PC-9 (cell line): Measurements from ENCODE around the gene COL24A1. TPM values are rescaled to one million over a fixed set of nuclear protein-coding genes. Genes with fewer than 3 reads are reported as not detected.
A peak's percentile ranks its signal among the peaks of the same experiment; 100 is the strongest.

Source experiments
- BruUV-seq: library from RNA; stranded (reverse); fragments of 400-500 nt; replicated peaks from 2 replicates; lab custom pipeline; 2021; lab: Mats Ljungman, UMichigan
- CTCF ChIA-PET: fragments of 300-600 bp; sonication (Branson Sonifier 250); formaldehyde crosslinking; loops from one replicate; lab custom pipeline; 2022; ENCODE audit warnings: antibody characterized with exemption; lab: Charles Lee
- POLR2A ChIA-PET: fragments of 300-600 bp; sonication (Branson Sonifier 250); formaldehyde crosslinking; loops from one replicate; lab custom pipeline; 2022; ENCODE audit warnings: antibody characterized with exemption; ENCODE audit not compliant: unreplicated experiment; lab: Charles Lee
- DNase-seq, 2 experiments: peaks; one replicate each; pipeline versions ENCODE4 v3.0.0 to v3.0.0-alpha.2; 2015 to 2022; ENCODE audit warnings: mixed read lengths in 1 of 2
- H2AFZ ChIP-seq: fragments of 200-600 bp; sonication (generic); 2 replicates; pipeline ENCODE4 v1.8.1; 2017; ENCODE audit warnings: antibody characterized with exemption
- H3F3A ChIP-seq: fragments of 200-600 bp; sonication (generic); 2 replicates; pipeline ENCODE4 v1.8.1; 2017; ENCODE audit warnings: antibody characterized with exemption, mild to moderate bottlenecking, low read depth; ENCODE audit not compliant: insufficient read depth
- H3K27ac ChIP-seq: fragments of 200-600 bp; sonication (generic); 2 replicates; pipeline ENCODE4 v1.6.1; 2016; ENCODE audit warnings: mixed run types
- H3K27me3 ChIP-seq: fragments of 200-600 bp; sonication (generic); 2 replicates; pipeline ENCODE4 v1.6.1; 2016; ENCODE audit warnings: low read depth, mixed run types; ENCODE audit not compliant: insufficient read depth
- H3K36me3 ChIP-seq: fragments of 200-600 bp; sonication (generic); 2 replicates; pipeline ENCODE4 v1.6.1; 2016; ENCODE audit warnings: low read depth, mixed run types
- H3K4me1 ChIP-seq: fragments of 200-600 bp; sonication (generic); replicated peaks from 2 replicates; pipeline ENCODE4 v1.6.1; 2016; ENCODE audit warnings: mixed run types; ENCODE audit not compliant: insufficient read depth
- H3K4me2 ChIP-seq: fragments of 200-600 bp; sonication (generic); 2 replicates; pipeline ENCODE4 v1.6.1; 2017; ENCODE audit warnings: mixed run types
- H3K4me3 ChIP-seq: fragments of 200-600 bp; sonication (generic); 2 replicates; pipeline ENCODE4 v1.6.1; 2016; ENCODE audit warnings: mixed run types
- H3K79me2 ChIP-seq: fragments of 200-600 bp; sonication (generic); 2 replicates; pipeline ENCODE4 v1.6.1; 2017; ENCODE audit warnings: low read depth, mixed run types
- H3K9me2 ChIP-seq: fragments of 200-600 bp; sonication (generic); 2 replicates; pipeline ENCODE4 v1.8.1; 2017; ENCODE audit warnings: mild to moderate bottlenecking; ENCODE audit not compliant: insufficient read depth
- H3K9me3 ChIP-seq: fragments of 200-600 bp; sonication (generic); 2 replicates; pipeline ENCODE4 v1.8.1; 2016; ENCODE audit warnings: low read depth; ENCODE audit not compliant: insufficient read depth
- H4K20me1 ChIP-seq: fragments of 200-600 bp; sonication (generic); 2 replicates; pipeline ENCODE4 v1.8.1; 2017; ENCODE audit not compliant: insufficient read depth
- EZH2 ChIP-seq: fragments of 200-600 bp; sonication (generic); IDR thresholded peaks from 2 replicates; pipeline ENCODE4 v1.8.0; 2017; ENCODE audit warnings: antibody characterized with exemption, low read depth
- intact Hi-C: fragments of 100-400 bp; cut with micrococcal nuclease; formaldehyde crosslinking; loops from one replicate; pipeline ENCODE4 v1.10.0; 2022; ENCODE audit not compliant: unreplicated experiment
- total RNA-seq: library from RNA; stranded (reverse); gene quantifications from 2 replicates; pipeline ENCODE4 v1.2.3, GENCODE V29; 2021
- TF ChIP-seq, protein P1 (sequence below): fragments of 200-600 bp; sonication (generic); conservative IDR thresholded peaks from 2 replicates; pipeline ENCODE4 v1.6.1; 2017; ENCODE audit warnings: mixed run types, antibody characterized with exemption, mild to moderate bottlenecking, moderate library complexity

Gene COL24A1
- total RNA-seq, 1 experiment from 2014 or later, result 0.15 TPM

DNA sequence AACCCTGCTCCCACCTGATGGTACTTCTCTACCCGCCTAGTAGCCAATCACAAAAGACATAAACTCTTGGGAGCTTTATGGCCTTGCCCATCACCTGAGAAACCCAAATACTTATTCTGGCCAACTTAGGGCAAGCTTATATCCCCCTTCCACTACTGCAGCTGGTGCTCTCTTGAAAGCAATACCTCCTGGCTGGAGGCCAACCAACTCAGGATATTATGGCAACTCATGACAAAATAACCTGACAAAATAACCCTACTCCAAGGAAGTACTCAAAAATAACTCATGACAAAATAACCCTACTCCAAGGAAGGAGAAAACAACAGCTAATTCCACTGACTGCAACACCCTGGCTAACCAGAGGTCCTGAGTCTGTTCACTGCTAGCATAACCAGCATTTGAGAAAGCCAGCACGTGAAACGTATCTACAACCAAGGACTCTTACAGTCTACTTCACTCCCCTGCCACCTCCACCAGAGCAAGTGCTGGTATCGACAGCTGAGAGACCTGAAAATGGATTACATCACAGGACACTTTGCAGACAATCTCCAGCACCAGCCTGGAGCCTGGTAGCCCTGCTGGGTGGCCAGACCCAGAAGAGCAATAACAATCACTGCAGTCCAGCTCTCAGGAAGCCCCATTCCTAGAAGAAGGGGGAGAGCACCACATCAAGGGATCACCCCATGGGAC, 179.9 kb downstream of the COL24A1 start:
- ChIA-PET POLR2A (interaction anchor here (0.6 kb wide), 1 partner anchor 69 kb away, joined by 15 read pairs; no protein-coding TSS in a partner anchor), CTCF (no interaction called here)
- Histone ChIP-seq H3K27me3 (no peaks in the 10 kb centered on the region), H3K36me3 (no peaks in the 10 kb centered on the region), H3K4me1 (peaks cover 20% of the 10 kb centered on the region), H3K4me3 (no peak overlapping the region), H2AFZ (no peak overlapping the region), H3K9me2 (no peaks in the 10 kb centered on the region), H3K9me3 (no peaks in the 10 kb centered on the region), H3K4me2 (0 out of 2 replicates have a peak overlapping the region, but pooled peaks have one; percentile 29), H4K20me1 (no peaks in the 10 kb centered on the region), H3K79me2 (no peaks in the 10 kb centered on the region), H3K27ac (no peak overlapping the region), H3F3A (no peaks in the 10 kb centered on the region; the same call in 1 of the 2 replicates)
- TF ChIP-seq EZH2, result no peak
- TF ChIP-seq, protein P1, sequence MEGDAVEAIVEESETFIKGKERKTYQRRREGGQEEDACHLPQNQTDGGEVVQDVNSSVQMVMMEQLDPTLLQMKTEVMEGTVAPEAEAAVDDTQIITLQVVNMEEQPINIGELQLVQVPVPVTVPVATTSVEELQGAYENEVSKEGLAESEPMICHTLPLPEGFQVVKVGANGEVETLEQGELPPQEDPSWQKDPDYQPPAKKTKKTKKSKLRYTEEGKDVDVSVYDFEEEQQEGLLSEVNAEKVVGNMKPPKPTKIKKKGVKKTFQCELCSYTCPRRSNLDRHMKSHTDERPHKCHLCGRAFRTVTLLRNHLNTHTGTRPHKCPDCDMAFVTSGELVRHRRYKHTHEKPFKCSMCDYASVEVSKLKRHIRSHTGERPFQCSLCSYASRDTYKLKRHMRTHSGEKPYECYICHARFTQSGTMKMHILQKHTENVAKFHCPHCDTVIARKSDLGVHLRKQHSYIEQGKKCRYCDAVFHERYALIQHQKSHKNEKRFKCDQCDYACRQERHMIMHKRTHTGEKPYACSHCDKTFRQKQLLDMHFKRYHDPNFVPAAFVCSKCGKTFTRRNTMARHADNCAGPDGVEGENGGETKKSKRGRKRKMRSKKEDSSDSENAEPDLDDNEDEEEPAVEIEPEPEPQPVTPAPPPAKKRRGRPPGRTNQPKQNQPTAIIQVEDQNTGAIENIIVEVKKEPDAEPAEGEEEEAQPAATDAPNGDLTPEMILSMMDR, result no peak
- no TSS peak for BruUV-seq
- peak in 1 of 2 experiments; percentile 34 for DNase-seq
- intact Hi-C loops, result no loop called here

DNA sequence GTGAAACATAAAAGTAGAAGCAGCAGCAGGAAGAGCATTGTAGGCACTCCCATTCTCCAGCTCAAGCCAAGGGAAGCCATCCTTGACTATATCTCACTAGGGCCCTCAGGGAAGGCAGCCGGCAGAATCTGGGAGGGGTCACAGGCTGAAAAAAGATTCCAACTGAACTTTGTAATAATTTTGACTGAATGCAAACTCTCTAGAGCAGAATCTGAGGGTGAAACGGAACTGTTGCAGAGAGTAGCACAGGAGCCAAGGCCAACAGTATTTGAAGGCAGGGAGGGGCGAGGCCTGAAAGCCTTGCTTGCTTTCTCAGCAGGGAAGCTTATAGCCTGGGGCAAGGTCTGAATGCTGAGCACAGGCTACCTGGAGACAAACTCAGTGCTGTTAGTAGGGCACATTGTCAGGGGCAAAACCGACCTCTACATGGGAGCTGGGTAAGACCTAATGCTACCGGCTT, 180.6 kb downstream of the COL24A1 start:
- ChIA-PET POLR2A (interaction anchor here (0.6 to 0.7 kb wide), 3 partner anchors 35 to 721 kb away, joined by 3 to 15 read pairs (median 3); no protein-coding TSS in a partner anchor), CTCF (no interaction called here)
- no peaks in the 10 kb centered on the region for H4K20me1 ChIP-seq
- H3K4me2 ChIP-seq, result peak overlapping the region; percentile 29
- no peaks in the 10 kb centered on the region for H3K36me3 ChIP-seq
- H3K9me3 ChIP-seq, result no peaks in the 10 kb centered on the region
- no peaks in the 10 kb centered on the region; the same call in 1 of the 2 replicates for H3F3A ChIP-seq
- peaks cover 20% of the 10 kb centered on the region for H3K4me1 ChIP-seq
- no peaks in the 10 kb centered on the region for H3K9me2 ChIP-seq
- no peaks in the 10 kb centered on the region for H3K79me2 ChIP-seq
- H2AFZ ChIP-seq, result no peak overlapping the region
- intact Hi-C loops, result no loop called here
- TF ChIP-seq, protein P1, result no peak
- no peak for TF ChIP-seq EZH2
- no peak overlapping the region for H3K4me3 ChIP-seq
- DNase-seq, result peak; percentile 58 to 63
- no peaks in the 10 kb centered on the region for H3K27me3 ChIP-seq
- BruUV-seq, result no TSS peak
- H3K27ac ChIP-seq, result no peak overlapping the region

DNA sequence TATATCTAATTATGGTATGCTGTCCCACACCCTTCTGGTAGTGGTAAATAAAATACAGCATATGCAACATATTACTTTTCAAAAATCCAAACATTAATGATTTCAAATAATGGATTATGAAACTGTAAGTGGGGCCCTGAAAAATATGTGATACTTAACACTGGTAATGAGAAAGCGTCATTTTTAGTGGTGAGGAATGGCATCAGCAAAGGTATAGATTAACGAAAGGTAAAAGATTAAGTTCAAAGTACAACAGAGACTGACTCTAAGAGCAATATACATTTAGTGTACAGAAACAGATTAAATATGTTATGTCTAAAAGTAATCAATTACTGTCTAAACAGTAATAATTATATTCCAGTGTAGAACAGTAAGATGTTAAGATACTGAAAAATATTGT, 194.1 kb downstream of the COL24A1 start:
- TF ChIP-seq, protein P1, result no peak
- no peak for TF ChIP-seq EZH2
- Histone ChIP-seq H3K4me3 (no peak overlapping the region), H3K4me2 (no peak overlapping the region), H4K20me1 (no peaks in the 10 kb centered on the region), H3K27ac (no peak overlapping the region), H3K79me2 (no peaks in the 10 kb centered on the region), H3K4me1 (no peaks in the 10 kb centered on the region), H3F3A (no peaks in the 10 kb centered on the region), H3K27me3 (no peaks in the 10 kb centered on the region), H2AFZ (no peak overlapping the region), H3K9me2 (no peaks in the 10 kb centered on the region), H3K9me3 (no peaks in the 10 kb centered on the region), H3K36me3 (no peaks in the 10 kb centered on the region)
- BruUV-seq, result no TSS peak
- DNase-seq, result no peak
- intact Hi-C loops, result no loop called here
- CTCF ChIA-PET, result no interaction called here
- POLR2A ChIA-PET, result no interaction called here
